ENCODE results near the gene ADAM12.
"Not testable (repeated sequence)": the region's sequence is repeated elsewhere in the genome, so short reads cannot be mapped to it uniquely, and the experiment has no call there.

Gene ADAM12

DNA sequence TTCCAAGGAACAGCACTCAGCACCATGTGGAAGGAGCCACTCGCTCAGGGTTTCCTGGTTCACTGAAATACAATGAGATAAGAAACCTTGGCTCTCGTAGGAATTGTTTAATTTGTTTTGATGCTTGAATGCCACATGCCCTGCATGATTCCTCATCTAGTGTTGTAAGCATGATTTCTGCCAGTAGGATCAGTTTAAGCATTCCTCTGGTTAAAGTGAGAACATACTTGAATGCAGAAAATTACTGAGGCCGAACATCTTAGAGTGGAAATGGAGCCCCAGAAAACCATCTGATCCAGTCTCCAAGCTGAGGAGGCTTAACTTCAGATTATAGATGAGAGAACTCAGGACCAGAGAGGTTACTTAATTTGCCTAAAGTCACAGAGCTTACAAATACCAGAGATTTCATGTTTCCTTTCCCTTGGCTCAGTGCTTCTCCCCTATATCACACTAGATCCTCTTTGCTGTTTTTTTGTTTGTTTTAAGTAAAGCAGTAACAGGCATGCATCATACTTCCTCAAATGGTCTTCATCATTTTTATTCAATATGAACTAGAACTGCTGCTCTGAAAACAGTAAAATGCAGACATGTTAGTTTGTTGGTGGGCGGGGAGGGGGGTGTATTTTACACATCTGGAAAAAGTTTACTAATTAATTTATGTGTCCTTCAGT is 125.1 kb downstream of the ADAM12 start:
- no peak for DNase-seq (ENCODE audit: low spot score)

DNA sequence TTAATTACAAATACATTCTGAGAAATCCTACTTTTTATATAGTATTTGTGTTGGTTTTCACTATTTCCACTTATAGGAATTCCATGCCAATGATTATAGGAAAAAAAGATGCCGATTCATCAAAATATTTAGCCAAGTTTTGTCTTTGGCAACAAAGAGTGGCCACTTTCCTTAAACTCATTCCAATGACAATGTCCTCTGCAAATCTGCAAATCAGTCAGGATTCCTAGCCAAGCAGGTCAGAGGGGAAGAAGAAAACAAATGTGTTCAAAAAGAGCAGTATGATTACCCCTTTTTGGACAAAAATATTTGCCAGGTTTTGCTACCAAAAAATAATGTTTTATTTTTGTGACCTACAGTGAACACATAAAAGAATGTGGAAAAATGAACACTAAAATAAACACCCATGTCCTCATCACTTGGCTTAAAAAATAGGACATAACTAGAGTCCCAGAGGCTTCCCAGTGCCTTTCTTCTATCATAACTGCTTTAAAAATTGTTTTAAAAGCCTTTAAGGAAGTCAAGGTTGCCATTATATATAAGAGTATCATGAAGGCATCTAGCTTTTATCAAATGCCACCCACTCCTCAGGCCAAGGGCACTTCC is 125.9 kb downstream of the ADAM12 start:
- no peak for DNase-seq (ENCODE audit: low spot score)

DNA sequence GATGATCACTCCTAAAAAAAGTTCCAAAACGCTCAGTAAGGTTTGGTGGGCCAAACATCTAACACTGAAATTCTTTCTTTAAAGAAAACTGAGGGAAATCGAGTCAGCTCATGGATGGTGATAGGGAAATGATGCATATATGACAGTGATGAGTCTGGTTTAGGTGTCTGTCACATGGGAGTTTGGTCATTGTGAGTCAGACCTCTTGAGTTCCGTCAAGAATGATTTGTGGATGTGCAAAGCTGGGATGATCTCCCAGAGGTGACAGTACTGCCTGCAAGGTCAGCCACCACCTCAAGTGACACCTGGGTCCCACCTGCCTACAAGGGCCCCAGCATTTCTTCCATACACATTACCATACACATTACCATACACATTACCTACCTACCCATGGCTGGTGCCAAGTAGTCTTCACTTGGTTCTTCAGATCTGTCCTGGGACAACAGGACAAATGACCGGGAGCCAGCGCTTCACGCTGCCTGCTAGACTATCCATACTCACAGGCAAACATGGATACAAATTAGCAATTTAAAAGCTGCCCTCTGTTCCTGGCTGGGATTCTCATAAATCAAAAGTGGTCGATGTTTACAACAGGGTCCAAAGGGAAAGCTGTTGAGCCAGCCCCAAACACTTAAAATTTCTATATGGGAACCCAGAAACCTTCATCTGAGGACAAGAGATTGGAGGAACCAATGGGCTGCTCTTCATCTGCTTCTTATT is 128.4 kb downstream of the ADAM12 start:
- peak; percentile 45 for DNase-seq (ENCODE audit: low spot score)

DNA sequence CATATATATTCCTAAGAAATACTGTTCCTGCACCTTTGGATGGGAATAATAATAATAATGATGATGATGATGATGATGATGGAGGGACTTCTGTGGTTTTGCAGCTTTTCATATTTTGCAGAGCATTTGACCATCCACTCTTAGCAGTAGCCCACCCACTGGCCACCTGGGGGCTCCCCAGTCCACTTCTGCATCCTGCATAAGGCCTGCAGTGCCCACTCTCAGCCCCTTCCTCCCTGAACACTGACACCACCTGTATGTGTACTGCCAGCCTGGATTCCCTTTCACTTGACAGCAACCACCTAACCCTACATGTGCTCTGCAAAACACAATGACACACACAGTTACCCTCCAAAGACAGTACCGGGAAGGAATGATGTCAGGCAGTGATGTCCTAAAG is 131.4 kb downstream of the ADAM12 start:
- DNase-seq (ENCODE audit: low spot score), result no peak

DNA sequence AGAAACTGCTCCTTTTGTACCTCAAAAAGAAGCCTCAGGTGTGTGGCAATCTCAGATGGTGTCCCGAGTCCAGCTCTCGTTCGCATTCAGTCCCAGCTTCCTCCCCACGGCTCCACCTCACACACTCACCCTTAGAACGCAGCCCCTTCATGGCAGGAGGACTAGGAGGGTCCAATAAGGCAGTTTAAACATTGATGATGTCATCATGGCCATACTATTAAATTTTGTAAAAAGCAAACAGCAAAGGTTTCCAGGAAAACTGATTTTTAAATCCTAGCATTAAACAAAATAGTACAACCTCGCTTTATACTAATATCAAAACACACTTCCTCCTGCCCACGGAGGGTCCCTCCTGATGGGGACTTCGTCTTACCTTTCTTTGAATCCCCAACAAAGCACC is 133.0 kb downstream of the ADAM12 start:
- DNase-seq (ENCODE audit: low spot score), result no peak

DNA sequence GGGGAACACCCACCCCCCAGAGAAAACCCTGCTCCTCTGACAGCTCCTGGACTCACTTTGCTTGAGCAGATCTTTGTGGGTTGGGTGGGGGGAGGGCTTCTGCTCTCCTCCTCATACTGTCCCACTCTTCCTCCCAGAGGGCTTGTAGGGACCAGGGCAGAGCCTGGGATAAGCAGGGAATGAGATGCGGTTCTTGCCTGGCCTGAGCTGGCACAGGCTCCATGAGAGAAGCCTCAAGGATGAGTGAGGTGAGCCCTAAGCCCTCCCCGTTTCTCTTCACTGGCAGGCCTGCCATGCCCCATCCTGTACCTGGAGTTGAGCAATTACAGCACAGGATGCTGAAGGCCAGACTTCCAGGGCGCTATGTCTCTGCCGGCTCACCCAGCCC is 134.7 kb downstream of the ADAM12 start:
- DNase-seq (ENCODE audit: low spot score), result no peak

DNA sequence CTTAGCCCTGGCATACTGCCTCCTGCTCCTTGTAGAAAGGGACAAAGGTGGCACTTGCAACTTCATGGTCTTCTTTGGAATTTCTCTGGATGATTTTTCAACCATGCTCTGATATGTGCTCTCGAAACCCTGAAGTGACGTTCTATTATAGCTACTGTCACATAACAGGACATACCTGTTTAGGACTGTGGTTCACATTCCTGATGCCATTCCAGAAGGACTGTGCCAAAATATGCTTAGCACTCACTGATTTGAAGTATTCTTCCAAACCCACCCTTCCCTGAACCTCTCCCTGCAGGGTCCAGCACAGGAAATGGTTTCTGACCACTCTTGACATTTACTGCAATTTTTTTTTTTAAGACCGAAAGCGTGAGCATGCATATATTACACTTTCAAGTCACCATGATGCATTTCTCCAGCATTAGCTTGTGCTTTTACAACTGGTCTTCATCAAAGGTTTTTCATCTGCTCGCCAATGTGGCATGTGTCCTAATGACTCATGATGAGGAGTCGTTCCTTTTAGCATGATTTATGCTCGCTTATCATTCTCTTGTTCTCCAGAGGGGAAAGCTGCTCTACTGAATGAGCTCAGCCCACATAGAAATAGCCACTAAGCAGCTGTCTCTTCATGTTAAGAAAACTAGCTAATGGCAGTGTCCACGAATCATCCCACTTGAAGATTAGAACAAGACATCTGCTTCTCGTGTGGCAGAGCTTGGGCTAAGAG is 135.2 kb downstream of the ADAM12 start:
- DNase-seq (ENCODE audit: low spot score), result peak; percentile 77

DNA sequence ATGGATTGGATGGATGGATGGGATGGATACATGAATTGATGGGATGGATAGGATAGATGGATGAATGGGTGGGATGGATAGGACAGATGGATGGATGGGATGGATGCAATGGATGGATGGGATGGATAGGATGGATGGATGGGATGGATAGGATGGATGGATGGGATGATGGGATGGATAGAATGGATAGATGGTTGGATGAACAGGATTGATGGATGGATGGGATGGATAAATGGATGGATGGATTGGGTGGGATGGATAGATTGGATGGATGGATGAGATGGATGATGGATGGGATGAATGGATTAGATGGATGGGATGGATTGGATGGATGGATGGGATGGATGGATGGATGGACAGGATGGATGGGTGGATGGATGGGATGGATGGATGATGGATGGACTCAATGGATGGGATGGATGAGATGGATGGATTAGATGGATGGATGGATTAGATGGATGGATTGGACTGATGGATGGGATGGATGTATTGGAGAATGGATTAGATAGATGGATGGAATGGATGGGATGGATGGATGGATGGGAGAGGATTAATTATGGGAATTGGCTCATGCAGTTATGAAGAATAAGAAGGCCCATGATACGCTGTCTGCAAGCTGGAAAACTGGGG is 136.4 kb downstream of the ADAM12 start:
- DNase-seq (ENCODE audit: low spot score), result no peak

DNA sequence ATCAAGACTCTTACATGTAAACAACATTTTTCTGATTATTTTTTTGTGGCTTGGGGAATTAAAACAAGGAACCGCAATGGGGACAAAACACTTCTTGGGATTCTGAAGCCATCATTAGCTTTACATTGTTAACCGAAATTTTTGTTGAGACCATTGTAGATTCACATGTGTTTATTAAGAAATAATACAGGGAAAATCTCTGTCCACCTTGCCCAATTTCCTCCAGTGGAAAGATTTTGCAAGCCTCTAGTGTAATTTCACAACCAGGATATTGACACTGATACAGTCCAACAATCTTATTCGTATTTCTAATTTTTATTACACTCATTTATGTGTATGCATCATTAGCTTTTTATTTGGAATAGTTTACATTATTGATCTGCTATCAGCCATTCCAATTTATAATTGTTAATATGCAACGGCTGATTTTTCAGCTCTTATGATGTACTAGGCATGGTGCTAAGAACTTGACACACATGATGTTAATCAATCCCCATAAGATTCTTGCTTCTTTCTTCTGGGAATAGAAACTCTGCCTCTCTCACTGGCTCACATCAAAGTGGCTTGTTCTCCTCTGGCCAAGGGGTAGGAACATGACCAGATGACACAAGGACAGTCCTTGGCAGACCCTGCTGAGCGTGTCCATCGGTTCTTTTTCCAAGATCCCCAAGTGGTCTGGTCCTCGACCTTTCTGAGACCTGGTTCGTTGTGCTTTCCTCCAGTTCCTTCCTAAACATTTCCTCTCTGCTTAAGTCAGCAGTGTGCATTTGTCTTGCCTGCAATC is 137.6 kb downstream of the ADAM12 start:
- no peak for DNase-seq (ENCODE audit: low spot score)

DNA sequence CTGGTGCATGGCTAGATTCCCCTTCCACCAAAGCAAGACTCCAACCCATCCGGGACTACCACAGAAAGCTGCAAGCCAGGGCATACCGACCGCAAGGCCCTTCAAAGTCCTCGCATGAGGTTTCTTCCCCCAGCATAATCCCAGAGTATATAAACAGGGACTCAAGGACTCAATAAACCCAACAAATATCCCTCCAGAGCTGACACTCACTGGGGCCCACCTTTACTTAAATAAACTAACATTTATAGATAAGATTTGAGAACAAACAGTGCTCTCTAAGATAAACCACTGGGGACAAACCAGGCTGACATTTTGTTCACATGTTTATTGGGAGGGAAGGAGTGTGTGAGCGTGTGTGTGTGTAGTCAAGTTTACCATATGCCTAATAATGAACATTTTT is 138.2 kb downstream of the ADAM12 start:
- no peak for DNase-seq (ENCODE audit: low spot score)

DNA sequence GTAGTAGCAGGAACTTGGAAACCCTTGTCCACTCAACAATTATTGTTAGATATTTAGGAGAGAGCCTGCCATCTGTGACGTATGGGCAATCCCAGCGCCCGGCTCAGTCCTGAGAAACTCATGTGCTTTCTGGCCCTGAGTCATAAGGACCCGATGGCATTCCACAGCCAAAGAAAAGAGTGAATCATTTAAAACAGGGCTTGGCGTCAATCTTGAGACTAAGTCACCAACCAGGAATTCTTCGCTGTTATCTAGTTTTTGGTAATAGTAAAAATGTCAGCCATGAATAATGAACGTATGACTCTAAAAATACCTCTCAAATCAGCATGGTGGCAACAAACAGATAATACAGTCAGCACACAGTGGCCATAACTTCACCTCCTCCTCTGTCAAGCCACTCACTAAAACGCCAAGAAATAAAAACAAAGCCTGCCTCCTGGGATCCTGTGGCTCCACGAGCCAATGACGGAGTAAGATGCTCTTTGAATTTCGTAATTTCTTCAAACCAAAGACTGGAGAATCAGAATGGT is 140.8 kb downstream of the ADAM12 start:
- DNase-seq (ENCODE audit: low spot score), result peak; percentile 91

DNA sequence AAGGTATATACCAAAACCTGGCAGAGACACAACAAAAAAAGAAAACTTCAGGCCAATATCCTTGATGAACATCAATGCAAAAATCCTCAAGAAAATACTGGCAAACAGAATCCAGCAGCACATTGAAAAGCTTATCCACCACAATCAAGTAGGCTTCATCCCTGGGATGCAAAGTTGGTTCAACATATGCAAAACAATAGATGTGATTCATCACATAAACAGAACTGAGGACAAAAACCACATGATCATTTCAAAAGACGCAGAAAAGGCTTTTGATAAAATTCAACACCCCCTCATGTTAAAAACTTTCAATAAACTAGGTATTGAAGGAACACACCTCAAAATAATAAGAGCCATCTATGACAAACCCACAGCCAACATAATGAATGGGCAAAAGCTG is 141.9 kb downstream of the ADAM12 start:
- not testable (repeated sequence) for DNase-seq (ENCODE audit: low spot score)

DNA sequence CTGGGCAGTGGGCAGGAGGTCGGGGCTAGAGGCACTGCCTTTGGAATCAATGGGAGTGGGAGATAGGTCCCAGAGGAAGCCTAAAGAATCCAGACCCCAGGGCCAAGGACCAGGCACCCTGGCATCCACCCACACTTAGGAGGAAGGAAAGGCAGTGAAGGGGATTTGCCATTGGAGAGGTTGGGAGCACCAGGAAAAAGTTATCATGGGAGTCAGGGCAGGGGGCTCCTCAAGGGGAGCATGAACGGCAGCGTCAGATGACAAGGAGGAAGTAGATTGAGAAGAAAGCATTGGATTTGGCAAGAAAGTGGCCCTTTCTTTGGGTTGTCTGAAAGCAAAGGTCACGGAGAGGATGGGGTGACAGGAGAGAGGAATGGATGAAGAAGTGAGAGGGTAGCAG is 142.8 kb downstream of the ADAM12 start:
- no peak for DNase-seq (ENCODE audit: low spot score)

DNA sequence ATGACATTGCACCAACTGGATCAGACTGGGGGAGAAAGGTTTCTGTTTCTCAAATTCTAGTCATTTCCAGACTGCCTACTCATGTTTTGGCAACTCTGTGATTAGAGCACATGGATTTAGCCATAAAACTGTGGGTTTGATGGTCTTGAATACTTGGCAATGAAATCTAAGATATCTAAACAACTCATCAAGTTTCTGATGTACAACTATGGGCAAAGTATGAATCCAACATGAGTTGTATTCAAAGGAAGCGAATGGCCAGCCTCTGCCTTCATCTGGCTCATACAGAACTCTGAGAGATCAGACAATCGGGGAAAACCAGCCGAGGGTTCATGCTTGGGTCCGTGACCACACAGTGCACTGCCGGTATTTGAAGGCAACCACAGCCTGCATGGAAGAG is 144.3 kb downstream of the ADAM12 start:
- DNase-seq (ENCODE audit: low spot score), result no peak

DNA sequence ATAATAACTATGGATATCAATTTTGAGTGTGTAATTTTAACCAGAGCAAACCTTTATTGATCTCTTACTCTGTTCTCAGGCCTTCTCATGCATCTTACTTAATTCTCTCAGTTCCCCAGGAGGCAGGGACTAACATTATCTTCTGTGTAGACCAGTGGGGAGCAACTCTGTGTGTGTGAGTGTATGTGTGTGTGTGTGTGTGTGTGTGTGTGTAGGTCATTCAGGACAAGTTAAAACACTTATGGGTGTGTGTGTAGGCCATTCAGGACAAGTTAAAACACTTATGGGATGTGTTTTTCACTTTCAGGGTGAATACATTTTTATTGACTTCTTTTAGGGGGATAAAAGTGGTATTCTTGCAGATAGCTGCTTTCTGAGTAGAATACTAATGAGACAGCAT is 145.0 kb downstream of the ADAM12 start:
- DNase-seq (ENCODE audit: low spot score), result no peak

DNA sequence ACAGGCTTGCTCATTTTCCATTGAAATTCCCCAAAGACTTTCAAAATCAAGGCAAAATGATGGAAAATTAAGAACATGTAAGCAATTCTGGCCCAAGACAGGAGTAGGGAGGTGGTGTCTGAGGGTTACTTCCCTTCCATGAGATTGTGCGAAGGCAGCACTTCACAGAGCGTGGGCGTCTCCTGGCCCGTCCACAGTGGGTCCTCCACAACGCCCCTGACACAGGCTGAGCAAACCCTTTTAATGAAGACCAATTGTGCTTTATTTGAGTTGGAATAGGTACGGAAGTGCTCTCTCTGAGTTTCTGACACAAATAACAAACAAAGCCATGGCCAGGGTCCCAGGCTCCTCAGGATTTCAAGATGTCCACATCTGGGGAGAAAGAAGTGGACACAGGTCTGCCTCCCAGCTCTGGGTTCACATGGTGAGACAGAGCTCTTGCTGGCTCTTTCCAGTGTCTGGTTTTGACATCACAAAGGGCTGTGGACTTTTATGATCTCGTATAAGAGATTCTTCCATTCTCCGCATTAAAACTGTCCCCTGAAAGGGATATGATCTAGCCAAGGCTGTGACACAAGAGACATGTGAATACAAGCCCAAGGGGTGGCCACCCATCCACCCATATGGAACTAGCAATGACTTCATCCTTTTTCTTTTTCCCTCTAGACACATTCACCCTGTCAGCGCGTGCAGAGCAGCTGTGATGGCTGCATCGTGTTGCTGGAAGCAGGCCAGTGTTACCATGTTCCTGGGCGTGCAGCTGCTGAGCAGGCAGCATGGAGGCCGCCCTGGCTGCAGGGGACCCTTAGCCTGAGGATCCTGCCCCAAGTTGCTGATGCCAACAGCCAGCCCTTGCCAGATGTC is 145.6 kb downstream of the ADAM12 start:
- DNase-seq (ENCODE audit: low spot score), result no peak

DNA sequence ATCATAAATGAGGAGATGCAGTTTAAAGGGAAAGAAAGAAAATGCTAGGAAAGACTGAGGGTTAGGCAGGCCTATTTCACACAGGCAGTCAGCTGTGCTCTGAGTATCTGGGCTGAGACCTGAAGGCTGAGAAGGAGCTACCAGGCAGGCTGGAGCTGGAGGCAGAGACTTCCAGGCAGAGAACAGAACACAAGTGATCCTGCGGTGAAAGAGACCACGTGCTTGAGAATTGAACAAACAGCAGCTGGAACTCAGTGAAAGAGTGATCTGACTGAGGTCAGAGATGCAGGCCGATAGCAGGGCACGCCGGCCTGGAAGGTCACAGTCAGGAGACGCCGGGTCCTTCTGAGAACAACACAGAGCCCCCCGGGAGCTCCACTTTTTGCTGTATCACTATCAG is 147.8 kb downstream of the ADAM12 start:
- DNase-seq (ENCODE audit: low spot score), result no peak

DNA sequence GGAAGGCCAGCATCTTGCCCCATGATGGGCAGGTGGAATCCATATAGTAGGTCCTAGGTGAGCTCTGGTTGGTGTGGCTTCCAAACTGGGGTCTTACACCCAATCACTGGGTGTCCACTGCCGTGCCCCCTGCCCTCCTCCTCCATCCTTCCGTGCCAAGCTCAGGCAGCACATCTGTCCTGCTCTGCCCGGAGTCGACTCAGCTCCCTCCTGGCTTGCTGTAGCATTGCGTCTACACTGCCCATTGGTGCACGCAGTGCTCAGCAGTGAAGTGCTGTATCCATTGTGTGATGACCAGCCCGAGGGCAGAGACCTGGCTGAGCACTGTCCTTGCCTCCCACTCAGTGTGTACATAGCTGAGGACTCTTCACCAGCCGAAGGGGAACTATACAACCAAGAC is 148.4 kb downstream of the ADAM12 start:
- DNase-seq (ENCODE audit: low spot score), result no peak

DNA sequence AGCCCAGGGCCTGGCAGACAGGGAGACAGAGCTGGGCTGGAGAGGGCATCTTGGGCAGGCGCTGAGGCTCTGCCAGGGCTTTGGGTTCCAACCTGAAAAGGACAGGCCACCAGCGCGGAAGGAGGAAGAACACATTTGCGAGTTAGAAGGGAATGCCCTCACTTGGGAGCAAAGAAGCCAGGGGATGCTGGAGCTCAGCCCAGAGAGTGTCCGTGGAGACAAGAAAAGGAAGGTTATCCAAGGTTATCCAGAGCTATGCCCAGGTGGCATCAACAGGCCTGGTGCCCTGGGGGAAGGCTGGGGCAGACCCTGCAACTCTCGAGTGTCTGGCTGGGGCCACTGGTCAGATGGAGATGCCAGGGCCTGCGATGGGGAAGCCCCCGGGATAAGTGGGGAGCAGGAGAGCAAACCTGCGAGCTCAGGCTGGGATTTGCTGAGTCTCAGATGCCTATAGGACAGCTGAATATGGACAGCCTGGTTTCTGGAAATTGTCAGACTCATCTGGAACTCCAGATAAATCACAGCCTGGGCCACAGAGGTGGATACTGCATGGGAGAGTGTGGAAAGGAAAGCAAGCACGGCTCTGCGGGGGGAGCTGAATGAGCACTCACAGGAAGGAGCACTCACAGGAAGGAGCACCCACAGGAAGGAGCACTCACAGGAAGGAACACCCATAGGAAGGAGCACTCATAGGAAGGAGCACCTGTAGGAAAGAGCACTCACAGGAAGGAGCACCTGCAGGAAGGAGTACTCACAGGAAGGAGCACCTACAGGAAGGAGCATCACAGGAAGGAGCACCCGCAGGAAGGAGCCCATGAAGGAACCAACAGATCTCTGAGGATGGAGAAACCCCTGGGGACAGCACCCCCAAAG is 152.1 kb downstream of the ADAM12 start:
- no peak for DNase-seq (ENCODE audit: low spot score)
